GM18870 (cell line): ENCODE results near the gene PHKA1.
"Not testable (repeated sequence)": the region's sequence is repeated elsewhere in the genome, so short reads cannot be mapped to it uniquely, and the experiment has no call there.

ENCODE experiments used
- ATAC-seq: cut with Tn5 transposase; IDR thresholded peaks from one replicate; pipeline ENCODE4 v1.9.1; 2021; ENCODE audit warnings: moderate library complexity; ENCODE audit not compliant: unreplicated experiment

PHKA1 gene

GRCh38 chrX:72669508-72669907 is 44.6 kb downstream of the PHKA1 start:
- not testable (repeated sequence) for ATAC-seq

- no peak for ATAC-seq
Observed at GRCh38 chrX:72666451-72666850, 47.7 kb downstream of the PHKA1 start.

DNA sequence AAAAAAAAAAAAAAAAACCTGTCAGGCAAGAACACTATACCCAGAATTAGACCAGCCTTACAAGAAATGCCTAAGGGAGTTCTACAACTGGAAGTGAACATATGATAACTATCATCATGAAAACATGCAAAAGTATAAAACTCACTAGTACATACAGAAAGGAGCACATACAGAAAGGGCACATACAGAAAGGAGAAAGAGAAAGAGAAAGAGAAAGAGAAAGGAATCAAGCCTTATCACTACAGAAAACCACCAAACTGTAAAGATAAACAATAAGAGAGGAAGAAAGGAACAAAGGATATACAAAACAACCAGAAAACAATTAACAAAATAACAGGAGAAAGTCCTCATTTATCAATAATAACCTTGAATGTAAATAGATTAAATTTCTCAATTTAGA is 50.4 kb downstream of the PHKA1 start:
- ATAC-seq: peak; percentile 75

- no peak for ATAC-seq
Observed at GRCh38 chrX:72662020-72662747, 51.9 kb downstream of the PHKA1 start.

GRCh38 chrX:72659723-72660122 is 54.4 kb downstream of the PHKA1 start:
- no peak for ATAC-seq

DNA sequence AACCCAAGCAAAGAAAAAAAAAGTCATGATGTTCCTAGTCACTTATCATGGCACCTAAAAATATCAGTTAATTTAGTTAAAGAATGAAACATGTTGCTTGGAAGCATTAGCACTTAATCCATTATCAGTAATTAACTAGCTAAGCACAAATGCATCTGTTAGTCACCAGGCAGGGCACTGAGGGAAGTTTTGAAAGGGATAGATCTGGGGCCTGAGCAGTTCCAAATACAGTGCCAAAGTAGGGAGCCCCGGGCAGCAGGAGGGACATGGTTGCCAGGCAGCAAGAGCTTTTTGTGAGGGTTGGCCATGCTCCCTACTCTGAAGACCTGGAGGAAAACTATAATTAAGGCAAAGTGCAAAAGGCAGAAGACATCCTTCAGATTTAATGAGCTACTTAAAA is 62.0 kb downstream of the PHKA1 start:
- no peak for ATAC-seq

DNA sequence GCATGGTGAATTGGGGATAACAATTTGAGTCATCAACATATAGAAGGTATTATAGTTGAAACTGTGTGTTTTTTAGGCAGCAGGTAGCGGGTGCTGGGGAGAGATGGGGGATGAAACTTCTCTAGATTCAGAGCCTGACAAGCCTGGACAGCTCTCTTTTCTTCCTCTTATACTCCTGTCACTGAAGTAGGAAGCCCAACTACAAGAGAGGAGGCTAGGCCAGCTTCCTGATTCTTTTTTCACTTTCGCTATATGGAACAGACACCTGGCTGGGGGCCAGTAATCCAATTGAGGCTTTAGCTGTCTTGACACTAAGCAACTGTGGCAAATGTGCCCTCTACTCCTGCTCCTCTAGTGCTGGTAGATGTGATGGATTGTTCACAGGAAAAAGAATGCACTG is 69.2 kb downstream of the PHKA1 start:
- peak; percentile 60 for ATAC-seq

- ATAC-seq: no peak
Observed at GRCh38 chrX:72641611-72642010, 72.5 kb downstream of the PHKA1 start.

DNA sequence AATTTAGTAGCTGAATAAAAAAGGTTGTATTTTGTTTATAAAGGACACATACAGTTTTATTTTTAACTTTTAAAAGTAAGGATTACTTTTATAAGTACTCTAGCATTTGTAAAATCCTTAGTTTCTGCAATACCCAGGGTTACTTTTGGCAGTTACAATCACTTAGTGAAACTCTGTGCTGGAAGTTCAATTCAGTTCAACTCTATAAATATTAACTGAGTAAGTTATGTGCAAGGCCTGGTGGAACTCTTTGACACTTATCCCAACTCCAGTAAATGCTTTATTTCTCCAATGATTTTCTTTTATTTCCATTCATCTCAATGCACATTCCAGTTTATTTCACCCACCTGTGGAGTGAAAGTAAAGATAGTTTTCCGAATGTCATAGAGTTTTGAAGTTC is 78.2 kb downstream of the PHKA1 start:
- no peak for ATAC-seq

- ATAC-seq: no peak
Observed at GRCh38 chrX:72634331-72634730, 79.8 kb downstream of the PHKA1 start.

GRCh38 chrX:72630185-72630584 is 83.9 kb downstream of the PHKA1 start:
- ATAC-seq: no peak

- no peak for ATAC-seq
Observed at GRCh38 chrX:72624194-72624593, 89.9 kb downstream of the PHKA1 start.

- ATAC-seq: peak; percentile 93
Observed at GRCh38 chrX:72621625-72622485, 92.3 kb downstream of the PHKA1 start.

DNA sequence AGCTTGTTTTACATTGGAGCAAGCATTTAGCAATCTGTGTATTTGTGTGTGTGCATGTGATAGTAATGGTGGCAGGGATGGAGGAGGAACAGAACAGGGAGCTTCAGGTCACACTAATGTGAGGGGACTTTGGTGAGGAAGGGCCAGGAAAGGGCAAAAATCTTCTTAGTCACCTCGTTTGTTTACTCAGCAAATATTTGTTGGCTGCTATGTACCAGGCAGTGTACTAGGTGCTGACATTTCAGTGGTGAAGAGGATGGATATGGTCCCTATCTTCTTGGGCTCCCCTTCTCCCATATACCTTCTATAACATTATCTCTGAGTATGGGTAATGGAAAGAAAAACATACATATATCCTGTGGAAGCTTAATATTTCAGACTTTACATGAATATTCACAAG is 92.9 kb downstream of the PHKA1 start:
- peak; percentile 7 for ATAC-seq

- no peak for ATAC-seq
Observed at GRCh38 chrX:72620550-72621145, 93.5 kb downstream of the PHKA1 start.

DNA sequence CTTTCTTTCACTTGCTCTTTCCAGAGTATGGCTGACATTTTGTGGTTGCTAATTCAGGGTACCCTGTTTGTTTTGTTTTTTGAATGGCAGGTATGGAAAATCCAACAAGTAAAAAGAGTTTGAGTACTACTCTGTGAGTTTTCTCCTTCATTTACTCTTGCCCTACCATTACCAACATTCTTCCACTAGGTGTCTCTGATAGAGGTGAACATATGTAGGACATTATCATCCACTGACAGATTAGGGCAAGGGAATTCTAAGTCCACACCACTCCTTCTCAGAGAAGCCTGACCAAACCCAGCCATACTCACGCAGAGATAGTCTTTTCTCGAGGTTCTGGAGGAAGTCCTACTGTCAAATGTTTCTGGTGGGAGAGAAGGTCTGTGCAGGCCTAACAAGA is 104.8 kb downstream of the PHKA1 start:
- no peak for ATAC-seq

DNA sequence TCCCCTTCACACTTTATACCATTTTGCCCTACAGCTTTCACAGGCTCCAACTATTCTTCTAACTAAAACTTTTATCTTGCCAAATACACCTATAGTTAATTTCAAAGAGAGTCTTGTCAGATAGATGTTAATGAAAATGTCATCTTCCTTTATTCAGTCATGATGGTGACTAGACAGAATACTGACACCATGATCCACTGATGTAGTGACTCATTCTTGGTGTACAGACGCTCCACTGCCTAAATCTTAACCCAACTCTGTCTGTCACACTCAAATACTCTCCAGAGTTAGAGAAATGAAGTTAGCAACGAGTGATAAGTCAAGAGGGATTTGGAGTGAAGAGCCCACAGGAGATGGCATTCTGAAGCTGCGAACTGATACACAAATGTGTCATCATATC is 109.4 kb downstream of the PHKA1 start:
- no peak for ATAC-seq

DNA sequence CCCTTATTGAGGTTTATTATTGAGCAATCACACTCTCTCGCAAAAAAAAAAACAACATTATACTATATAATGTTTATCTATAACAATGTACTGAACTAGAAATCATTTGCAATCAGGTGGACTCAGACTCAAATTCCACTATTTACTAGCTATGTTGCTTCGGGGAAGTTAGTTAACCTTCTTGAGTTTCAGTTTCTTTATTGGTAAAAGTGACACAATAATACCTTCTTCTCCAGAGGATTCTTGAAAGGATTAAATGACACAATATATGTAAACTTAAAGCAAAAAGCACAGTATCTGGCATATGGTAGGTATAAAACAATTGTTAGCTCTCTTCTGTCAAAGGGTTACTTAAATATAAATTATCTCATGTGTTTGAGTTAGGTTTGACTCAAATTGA is 110.0 kb downstream of the PHKA1 start:
- peak; percentile 57 for ATAC-seq

DNA sequence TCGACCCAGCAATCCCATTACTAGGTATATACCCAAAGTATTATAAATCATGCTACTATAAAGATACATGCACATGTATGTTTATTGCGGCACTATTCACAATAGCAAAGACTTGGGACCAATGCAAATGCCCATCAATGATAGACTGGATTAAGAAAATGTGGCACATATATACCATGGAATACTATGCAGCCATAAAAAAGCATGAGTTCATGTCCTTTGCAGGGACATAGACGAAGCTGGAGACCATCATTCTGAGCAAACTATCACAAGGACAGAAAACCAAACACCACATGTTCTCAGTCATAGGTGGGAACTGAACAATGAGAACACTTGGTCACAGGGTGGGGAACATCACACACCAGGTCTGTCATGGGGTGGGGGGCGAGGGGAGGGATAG is 123.1 kb downstream of the PHKA1 start:
- not testable (repeated sequence) for ATAC-seq

DNA sequence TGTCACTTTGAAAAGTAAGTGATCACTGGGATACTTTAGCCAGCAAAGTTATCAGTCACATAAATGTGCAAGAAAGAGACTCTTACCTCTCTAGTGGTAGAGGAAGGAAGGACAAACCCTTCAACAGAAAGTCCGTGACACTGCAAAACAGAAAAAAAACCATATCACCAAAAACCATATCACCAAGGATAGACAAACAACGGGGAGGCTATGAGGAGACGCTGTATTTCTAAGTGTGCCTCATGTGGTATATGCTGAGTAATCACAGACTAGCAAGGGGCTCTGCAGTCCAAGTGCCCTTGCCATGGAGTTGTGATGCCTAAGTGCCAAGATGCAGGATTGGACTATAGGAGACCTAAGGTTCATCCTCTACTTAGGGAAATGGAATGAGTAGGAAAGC is 129.9 kb downstream of the PHKA1 start:
- no peak for ATAC-seq

- ATAC-seq: no peak
Observed at GRCh38 chrX:72576141-72576894, 137.8 kb downstream of the PHKA1 start.
